GM18505 (cell line): ENCODE data around the gene DCC.

Experiments used
- ATAC-seq: cut with Tn5 transposase; IDR thresholded peaks from one replicate; pipeline ENCODE4 v1.9.1; 2021; ENCODE audit not compliant: unreplicated experiment
- POLR2A ChIP-seq: IDR thresholded peaks from 4 replicates; pipeline ENCODE4 v1.6.1; 2011; ENCODE audit warnings: borderline replicate concordance; ENCODE audit not compliant: insufficient read depth, insufficient read length; ENCODE audit errors: extremely low read depth

Gene DCC

GRCh38 chr18:52694804-52695203, 354.8 kb downstream of the DCC start:
- TF ChIP-seq POLR2A = no peak
- no peak for ATAC-seq

DNA sequence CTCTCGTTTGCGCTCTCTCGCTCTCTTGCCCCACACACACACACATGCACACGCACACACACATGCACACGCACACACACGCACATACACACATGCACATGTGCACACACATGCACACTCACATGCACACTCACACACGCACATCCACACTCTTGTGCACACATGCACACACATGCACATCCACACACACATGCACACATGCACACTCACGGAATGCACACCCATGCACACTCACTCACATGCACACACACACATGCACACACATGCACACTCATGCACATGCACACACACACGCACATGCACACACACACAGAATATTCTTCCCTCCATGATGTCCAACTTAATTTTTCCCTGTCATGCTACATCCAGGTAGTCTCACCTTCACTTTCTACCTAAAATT, 360.1 kb downstream of the DCC start:
- TF ChIP-seq POLR2A = no peak
- ATAC-seq = no peak

- no peak for TF ChIP-seq POLR2A
- ATAC-seq = no peak
Measured at GRCh38 chr18:52700816-52701215, 360.8 kb downstream of the DCC start.

GRCh38 chr18:52701219-52701935, 361.4 kb downstream of the DCC start:
- TF ChIP-seq POLR2A = no peak
- ATAC-seq = no peak

GRCh38 chr18:52715421-52715820, 375.4 kb downstream of the DCC start:
- no peak for ATAC-seq
- TF ChIP-seq POLR2A = no peak

GRCh38 chr18:52715991-52716390, 376.0 kb downstream of the DCC start:
- no peak for ATAC-seq
- TF ChIP-seq POLR2A = no peak

GRCh38 chr18:52716973-52717372, 377.0 kb downstream of the DCC start:
- ATAC-seq = no peak
- no peak for TF ChIP-seq POLR2A

- TF ChIP-seq POLR2A = no peak
- ATAC-seq = no peak
Measured at GRCh38 chr18:52722904-52723303, 382.9 kb downstream of the DCC start.

DNA sequence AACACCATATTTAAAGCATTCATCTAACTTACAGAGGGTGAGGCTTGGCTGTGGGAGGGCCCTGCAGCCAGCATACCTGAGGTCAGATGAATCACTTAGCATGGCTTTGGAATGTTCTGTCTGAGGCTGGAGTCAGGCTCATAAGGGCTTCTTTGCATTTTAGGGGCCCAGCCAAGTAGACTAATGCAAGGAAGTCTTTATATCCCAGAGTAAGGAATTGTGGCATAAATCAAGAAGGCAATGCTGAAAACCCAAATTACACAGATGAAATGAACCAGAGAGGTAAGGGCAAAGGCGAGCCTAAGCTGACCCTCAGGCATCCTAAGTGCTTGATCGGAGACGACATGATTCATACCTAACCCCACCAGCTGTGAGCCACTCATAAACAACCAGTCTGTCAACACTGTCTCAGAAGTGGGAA, 383.6 kb downstream of the DCC start:
- ATAC-seq = no peak
- TF ChIP-seq POLR2A = no peak

- no peak for ATAC-seq
- TF ChIP-seq POLR2A = no peak
Measured at GRCh38 chr18:52730972-52731619, 391.1 kb downstream of the DCC start.

DNA sequence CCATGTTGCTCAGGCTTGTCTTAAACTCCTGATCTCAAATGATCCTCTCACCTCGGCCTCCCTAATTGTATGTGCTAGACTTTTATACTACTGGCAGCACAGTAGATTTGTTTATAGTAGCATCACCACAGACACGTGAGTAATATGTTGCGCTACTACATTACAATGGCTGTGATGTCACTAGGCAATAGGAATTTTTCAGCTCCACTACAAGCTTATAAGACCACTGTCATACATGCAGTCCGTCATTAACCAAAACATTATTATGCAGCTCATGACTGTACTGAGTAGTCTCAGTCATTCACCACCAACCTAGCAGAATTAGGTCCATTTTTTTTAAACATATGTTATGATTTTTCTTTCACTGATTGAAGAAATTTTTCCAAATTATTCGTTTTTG, 398.9 kb downstream of the DCC start:
- no peak for ATAC-seq
- TF ChIP-seq POLR2A = no peak

DNA sequence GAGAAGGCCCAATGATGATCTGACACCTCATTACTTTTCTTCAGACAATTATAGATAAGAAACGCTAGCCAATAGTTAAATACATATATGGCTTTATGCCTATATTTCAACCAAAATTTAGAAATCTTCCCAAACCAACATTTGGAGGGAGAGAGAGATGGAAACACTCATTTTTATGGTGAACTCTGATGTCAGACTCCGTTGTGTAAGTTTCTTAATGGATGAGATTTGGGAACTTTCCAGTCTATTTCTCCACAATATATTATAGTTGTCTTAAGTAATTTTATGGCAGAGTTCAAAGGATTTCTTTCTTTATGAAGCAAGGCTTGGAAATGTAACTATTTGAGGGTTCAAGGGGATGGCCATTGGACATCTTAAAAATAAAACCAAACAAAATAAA, 407.0 kb downstream of the DCC start:
- no peak for TF ChIP-seq POLR2A
- ATAC-seq = no peak

DNA sequence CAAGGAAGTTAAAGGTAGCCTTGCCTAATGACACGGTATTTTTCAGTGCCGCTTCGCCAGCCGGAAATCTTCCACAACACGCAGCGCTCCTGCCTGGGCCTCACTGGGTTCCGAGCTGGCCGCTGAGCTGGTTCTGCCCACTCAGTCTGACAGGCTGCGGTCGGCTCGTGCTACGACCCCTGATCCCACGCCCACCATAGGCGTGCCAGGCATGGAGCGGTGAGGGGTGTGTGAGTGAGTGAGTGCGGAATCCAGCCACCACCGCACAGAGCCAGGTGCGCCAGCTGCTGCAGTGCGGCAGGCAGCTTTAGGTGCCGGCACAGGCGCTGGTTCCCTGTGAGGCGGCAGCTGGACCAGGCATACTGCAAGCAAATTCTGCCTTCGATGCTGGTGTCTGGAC, 407.9 kb downstream of the DCC start:
- ATAC-seq = no peak
- TF ChIP-seq POLR2A = no peak

GRCh38 chr18:52748343-52748742, 408.3 kb downstream of the DCC start:
- TF ChIP-seq POLR2A = no peak

More at GRCh38 chr18:52748343-52748742, 408.3 kb downstream of the DCC start:
- ATAC-seq = no peak
